Uterus (tissue), 4 donors: ENCODE data around the gene BUB1. TPM values are rescaled to one million over a fixed set of nuclear protein-coding genes. Genes with fewer than 3 reads are reported as not detected.
"Not testable (repeated sequence)": the region's sequence is repeated elsewhere in the genome, so short reads cannot be mapped to it uniquely, and the experiment has no call there.

ENCODE experiments used
- DNase-seq, 2 donors: peaks; one replicate each; pipeline ENCODE4 v3.0.0-alpha.2; 2019 to 2020
- H3K27ac ChIP-seq, 2 donors: fragments of 200-600 bp; sonication (generic); 1 replicate in 1 of 2; 2 replicates in 1 of 2; pipeline ENCODE4 v1.5.1; 2016 to 2018
- H3K27me3 ChIP-seq, 2 donors: fragments of 200-600 bp; sonication (generic); one replicate each; pipeline ENCODE4 v1.5.1; 2018 to 2019; ENCODE audit warnings: control low read depth in 1 of 2
- H3K36me3 ChIP-seq, 2 donors: fragments of 200-600 bp; sonication (generic); one replicate each; pipeline ENCODE4 v1.5.1; 2019; ENCODE audit warnings: control low read depth in 1 of 2
- H3K4me1 ChIP-seq, 2 donors: fragments of 200-600 bp; sonication (generic); one replicate each; pipeline ENCODE4 v1.5.1; 2018 to 2019; ENCODE audit warnings: control low read depth in 1 of 2
- H3K4me3 ChIP-seq, 2 donors: fragments of 200-600 bp; sonication (generic); 1 replicate in 1 of 2; 2 replicates in 1 of 2; pipeline ENCODE4 v1.5.1; 2018 to 2019; ENCODE audit warnings: mild to moderate bottlenecking in 1 of 2
- H3K9me3 ChIP-seq, 2 donors: fragments of 200-600 bp; sonication (generic); one replicate each; pipeline ENCODE4 v1.5.1; 2019; ENCODE audit warnings: control low read depth in 1 of 2
- POLR2A ChIP-seq, 2 donors: fragments of 450-650 bp; IDR thresholded peaks; one replicate each; pipeline ENCODE4 v1.6.1; 2016; ENCODE audit warnings: antibody characterized with exemption in 2 of 2, mild to moderate bottlenecking in 1 of 2, moderate library complexity in 1 of 2
- intact Hi-C: fragments of 100-400 bp; cut with DNase I; formaldehyde crosslinking; loops from one replicate; pipeline ENCODE4 v1.15.1; 2023; ENCODE audit warnings: low total_unique reads
- total RNA-seq, 4 donors: library from RNA; depleted of rRNA in 3 of 4; stranded (reverse); fragments of >200 nt in 3 of 4; gene quantifications; one replicate each; pipeline versions ENCODE4 v1.1.0 to v1.2.4, GENCODE V29; 2014 to 2023
- TF ChIP-seq, protein P1 (sequence below), 4 experiments: fragments of 200-600 bp in 2 of 4; fragments of 450-650 bp in 2 of 4; sonication (generic) in 2 of 4; IDR thresholded peaks; one replicate each; pipeline ENCODE4 v1.5.1; 2016 to 2019; ENCODE audit warnings: antibody characterized with exemption in 4 of 4, mild to moderate bottlenecking in 2 of 4, moderate library complexity in 1 of 4
- donor health status: DM: yes; HTN: yes; CAD: no.

Gene BUB1
- total RNA-seq, 4 donors from 2014 or later = 0.67 to 29.0 (median 1.2) TPM; not detected in 1

DNA sequence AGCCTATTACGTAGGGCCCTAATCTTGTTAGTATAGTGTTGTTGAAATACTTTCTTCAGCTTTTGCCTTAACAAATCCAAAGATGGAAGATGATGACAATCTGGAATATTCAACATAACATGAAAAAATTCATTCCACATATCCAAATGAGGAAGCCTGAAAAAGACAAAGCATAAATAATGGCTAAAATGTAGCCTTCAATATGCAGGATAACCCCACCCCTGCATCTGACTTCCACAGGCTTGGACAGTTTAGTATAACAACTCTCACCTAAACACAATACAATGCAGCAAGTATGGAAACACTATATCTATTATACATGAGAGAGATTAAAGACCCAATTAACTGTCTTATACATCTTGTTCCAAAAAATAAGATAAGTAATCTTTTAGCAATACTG is 39.9 kb downstream of the BUB1 start:
- H3K27me3 ChIP-seq = no peaks in the 10 kb centered on the region
- no peaks in the 10 kb centered on the region for H3K9me3 ChIP-seq
- H3K27ac ChIP-seq = no peak overlapping the region
- no peak for DNase-seq
- H3K4me3 ChIP-seq = no peak overlapping the region
- no peaks in the 10 kb centered on the region for H3K36me3 ChIP-seq
- no peaks in the 10 kb centered on the region for H3K4me1 ChIP-seq
- TF ChIP-seq, protein P1, sequence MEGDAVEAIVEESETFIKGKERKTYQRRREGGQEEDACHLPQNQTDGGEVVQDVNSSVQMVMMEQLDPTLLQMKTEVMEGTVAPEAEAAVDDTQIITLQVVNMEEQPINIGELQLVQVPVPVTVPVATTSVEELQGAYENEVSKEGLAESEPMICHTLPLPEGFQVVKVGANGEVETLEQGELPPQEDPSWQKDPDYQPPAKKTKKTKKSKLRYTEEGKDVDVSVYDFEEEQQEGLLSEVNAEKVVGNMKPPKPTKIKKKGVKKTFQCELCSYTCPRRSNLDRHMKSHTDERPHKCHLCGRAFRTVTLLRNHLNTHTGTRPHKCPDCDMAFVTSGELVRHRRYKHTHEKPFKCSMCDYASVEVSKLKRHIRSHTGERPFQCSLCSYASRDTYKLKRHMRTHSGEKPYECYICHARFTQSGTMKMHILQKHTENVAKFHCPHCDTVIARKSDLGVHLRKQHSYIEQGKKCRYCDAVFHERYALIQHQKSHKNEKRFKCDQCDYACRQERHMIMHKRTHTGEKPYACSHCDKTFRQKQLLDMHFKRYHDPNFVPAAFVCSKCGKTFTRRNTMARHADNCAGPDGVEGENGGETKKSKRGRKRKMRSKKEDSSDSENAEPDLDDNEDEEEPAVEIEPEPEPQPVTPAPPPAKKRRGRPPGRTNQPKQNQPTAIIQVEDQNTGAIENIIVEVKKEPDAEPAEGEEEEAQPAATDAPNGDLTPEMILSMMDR (IDR thresholded peaks at IDR 0.05) = no peak
- TF ChIP-seq POLR2A (IDR thresholded peaks at IDR 0.05) = no peak
- intact Hi-C loops = no loop called here

DNA sequence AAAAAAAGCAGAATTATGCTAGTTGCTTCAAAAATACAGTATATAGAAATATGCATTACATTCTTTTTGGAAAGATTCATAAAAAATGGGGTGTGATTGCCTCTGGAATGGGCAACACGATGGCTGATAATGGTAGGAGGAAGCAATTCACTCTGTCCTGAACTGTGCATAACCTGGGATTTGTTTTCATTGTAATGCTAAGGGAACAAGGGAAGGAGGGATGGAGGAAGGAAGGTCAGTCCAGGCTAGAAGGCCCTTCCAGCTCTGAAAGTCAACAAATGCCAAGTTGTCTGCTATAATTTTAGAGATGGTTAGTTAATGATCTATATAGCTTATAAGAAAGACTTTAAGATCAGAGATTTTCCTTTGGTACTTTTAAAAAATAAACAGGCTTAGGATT is 40.8 kb downstream of the BUB1 start:
- Histone ChIP-seq H3K4me3 (no peak overlapping the region), H3K27ac (no peak overlapping the region), H3K36me3 (no peaks in the 10 kb centered on the region), H3K4me1 (no peaks in the 10 kb centered on the region), H3K27me3 (no peaks in the 10 kb centered on the region), H3K9me3 (no peaks in the 10 kb centered on the region)
- intact Hi-C loops = no loop called here
- TF ChIP-seq, protein P1 (IDR thresholded peaks at IDR 0.05) = no peak
- no peak for TF ChIP-seq POLR2A (IDR thresholded peaks at IDR 0.05)
- DNase-seq = no peak

DNA sequence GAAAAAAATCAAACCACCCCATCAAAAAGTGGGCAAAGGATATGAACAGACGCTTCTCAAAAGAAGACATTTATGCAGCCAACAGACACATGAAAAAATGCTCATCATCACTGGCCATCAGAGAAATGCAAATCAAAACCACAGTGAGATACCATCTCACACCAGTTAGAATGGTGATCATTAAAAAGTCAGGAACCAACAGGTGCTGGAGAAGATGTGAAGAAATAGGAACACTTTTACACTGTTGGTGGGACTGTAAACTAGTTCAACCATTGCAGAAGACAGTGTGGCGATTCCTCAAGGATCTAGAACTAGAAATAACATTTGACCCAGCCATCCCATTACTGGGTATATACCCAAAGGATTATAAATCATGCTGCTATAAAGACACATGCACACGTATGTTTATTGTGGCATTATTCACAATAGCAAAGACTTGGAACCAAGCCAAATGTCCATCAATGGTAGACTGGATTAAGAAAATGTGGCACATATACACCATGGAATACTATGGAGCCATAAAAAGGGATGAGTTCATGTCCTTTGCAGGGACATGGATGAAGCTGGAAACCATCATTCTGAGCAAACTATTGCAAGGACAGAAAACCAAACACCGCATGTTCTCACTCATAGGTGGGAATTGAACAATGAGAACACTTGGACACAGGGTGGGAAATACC is 41.8 kb downstream of the BUB1 start:
- intact Hi-C loops, H3K27me3 ChIP-seq, H3K36me3 ChIP-seq, H3K9me3 ChIP-seq, DNase-seq, H3K4me1 ChIP-seq, H3K4me3 ChIP-seq, H3K27ac ChIP-seq: not testable (repeated sequence)

DNA sequence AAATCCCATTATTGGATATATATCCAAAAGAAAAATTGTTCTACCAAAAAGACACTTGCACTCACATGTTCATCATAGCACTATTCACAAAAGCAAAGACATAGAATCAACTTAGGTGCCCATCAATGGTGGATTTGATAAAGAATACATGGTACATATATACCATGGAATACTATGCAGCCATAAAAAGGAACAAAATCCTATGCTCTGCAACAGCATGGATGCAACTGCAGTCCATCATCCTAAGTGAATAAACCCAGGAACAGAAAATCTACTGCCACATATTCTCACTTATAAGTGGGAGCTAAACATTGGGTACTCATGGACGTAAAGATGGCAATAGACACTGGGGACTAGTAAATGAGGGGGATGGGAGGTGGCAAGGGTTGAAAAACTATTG is 50.5 kb downstream of the BUB1 start:
- H3K4me3 ChIP-seq, DNase-seq, intact Hi-C loops, H3K36me3 ChIP-seq, H3K4me1 ChIP-seq, H3K27me3 ChIP-seq, H3K9me3 ChIP-seq, H3K27ac ChIP-seq: not testable (repeated sequence)

DNA sequence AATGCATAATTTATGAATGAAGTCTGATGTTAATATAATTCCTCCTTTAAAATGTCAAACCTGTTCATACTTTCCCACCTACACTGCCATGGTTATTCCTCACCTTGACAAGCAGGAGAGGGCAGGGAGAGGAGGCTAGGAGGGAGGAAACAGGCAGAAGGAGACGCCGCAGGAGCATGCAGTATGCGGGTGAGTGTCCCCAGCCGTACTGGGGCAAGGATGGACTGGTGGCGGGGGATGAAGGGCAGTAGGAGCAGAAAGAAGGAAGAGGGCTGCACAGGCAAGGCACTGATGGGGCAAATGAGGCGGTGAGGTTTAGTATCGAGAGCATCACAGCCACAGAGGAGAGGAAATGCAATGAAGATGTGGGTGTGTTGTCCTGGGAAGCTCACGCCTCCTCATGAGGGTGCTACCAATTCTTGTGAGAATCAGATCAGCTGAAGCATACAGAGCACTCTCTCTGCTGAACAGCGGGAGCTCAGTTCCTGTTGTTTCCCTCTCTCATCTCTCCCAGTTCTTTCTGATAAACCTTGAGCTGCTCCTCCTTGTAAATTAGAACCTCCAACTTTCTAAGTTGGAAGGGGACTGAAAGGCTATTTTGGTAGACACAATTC is 58.4 kb downstream of the BUB1 start:
- H3K36me3 ChIP-seq, H3K4me1 ChIP-seq, H3K27ac ChIP-seq, H3K9me3 ChIP-seq, H3K27me3 ChIP-seq, H3K4me3 ChIP-seq, DNase-seq, intact Hi-C loops: not testable (repeated sequence)

DNA sequence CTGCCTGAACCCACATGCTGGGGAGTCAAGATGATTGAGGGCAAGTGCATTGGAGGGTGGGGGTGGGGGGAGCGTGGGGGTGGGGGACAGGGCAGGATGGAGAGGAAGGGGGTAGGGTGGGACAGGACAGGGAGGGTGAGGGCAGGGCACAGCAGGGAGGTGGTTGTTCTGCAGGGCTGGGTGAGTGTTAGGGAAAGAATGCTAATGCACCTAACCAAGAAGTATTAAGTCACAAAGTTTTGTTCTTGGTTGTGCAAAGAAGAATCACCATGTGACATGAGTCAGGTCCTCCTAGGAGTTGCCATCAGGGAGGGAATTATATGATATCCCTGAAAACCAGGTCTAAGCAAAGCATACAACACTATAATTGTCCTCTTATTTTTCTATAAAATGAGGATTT is 63.9 kb downstream of the BUB1 start:
- intact Hi-C loops, H3K4me1 ChIP-seq, H3K27ac ChIP-seq, H3K27me3 ChIP-seq, H3K4me3 ChIP-seq, H3K36me3 ChIP-seq, DNase-seq, H3K9me3 ChIP-seq: not testable (repeated sequence)

DNA sequence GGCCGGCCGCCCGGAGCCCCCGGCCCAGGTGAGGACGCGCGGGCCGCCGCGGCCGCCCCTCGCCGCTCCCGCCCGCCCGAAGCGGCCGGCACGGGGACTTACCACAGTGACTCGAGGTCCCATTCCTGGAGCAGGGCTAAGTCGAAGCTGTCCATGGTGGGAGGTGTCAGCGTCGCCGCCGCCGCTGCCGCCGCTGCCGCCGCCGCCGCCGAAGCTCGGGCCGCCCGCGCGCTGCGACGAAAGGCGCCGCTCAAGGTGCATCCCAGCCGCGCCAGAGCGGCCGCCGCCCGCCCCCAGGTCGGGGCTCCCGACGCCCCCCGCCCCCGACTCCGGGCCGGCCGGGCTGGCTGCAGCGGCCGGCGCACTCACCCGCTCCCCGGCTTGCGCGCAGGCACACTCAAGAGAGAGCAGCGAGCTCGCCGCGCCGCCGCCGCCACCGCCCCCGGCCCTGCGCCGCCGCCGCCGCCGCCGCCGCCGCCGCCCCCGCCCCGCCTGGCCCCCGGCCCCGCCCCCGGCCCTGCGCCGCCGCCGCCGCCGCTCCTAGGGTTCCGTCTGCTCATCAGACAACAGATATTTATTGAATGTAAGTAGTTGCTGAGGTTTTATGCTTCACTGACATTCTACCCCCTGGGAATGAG is 67.1 kb downstream of the BUB1 start:
- H3K27ac ChIP-seq, intact Hi-C loops, H3K4me3 ChIP-seq, H3K36me3 ChIP-seq, H3K9me3 ChIP-seq, H3K27me3 ChIP-seq, DNase-seq, H3K4me1 ChIP-seq: not testable (repeated sequence)

DNA sequence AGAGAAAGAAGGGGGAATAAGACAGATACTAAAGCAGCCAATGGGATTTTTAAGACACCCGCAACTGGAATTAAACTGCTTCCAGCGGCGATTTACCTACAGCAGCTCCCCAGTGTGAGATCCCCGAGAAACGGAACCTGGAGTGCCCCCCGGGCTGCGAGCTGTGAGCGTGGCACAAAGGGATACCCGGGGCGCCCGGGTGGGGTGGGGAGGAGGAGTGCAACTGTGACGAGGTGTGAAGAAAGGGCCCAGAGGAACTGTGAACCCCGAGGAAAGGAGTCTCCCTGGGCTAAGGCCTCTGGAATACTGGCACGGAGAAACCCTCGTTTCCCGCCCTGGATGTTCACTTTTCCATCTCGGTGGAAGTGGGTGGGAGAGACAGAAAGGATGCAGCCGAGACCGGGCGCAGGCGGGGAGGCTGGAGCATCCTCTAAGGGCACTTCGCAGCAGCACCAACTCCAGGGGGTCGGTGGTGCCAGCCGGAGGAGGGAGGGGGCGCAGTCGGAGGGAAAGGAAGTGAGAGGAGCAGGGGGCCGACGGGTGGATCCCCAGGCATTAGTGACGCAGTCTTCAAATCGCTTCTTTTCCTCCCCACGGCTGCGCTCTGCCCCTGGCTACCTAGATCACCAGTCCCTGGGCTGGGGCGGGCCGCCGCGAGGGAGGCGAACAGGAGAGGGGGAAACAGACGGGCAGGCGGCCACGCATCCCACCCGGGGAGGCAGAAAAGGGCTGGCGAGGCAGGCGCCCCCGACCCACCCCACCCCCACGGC is 67.8 kb downstream of the BUB1 start:
- H3K4me3 ChIP-seq, DNase-seq, H3K27me3 ChIP-seq, intact Hi-C loops, H3K4me1 ChIP-seq, H3K27ac ChIP-seq, H3K9me3 ChIP-seq, H3K36me3 ChIP-seq: not testable (repeated sequence)

DNA sequence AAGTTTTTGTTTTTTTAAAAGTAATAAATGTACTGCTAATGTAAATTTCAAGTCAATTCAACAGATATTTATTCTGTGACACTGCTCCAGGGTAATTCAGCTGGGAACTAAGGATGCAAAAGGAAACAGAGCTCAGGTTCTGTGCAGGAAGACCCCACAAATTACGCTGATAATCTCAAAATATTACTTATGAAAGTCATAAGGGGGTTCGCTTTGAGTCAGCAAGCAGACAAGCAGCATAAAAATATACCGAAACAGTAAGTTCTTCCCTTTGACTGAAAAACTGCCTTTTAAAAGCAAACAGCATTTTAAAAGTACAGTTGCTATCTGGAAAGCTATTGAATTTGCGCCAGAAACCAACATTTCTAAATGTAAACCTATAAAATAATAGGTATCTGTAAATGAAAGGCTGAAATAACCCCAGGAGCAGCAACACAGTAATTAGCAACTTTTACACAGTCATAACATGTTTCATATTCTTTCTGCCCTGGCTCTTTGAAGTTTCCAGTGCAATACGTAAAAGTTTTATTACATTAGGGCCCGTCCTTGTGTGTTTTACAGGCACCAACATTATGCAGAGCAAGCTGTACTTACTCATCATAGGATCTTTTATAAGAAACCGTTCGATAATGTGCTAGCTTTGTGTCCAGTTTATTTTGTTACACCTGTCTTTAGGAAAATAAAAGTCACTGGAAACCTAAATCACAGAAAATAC is 68.9 kb downstream of the BUB1 start:
- H3K9me3 ChIP-seq, intact Hi-C loops, H3K4me3 ChIP-seq: not testable (repeated sequence)

DNA sequence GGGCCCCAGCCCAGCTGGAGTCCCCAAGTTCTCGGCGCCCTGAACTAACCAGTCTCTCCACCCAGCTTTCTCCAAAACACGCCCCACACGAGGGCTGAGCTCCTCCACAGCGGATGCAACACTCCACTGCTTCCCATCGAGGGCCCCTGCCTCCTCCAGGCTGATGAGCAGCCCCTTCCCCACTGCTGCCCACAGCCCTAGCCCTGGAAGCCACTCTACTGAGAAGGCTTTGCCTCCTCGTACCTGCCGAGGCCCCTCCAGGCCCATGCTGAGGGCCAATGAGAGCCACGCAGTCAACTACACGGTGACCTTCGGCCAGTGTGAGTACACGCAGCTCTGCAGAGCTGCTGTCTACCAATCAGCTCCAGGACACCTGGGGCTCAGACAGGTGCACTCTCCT is 72.8 kb downstream of the BUB1 start:
- intact Hi-C loops, H3K27me3 ChIP-seq, H3K27ac ChIP-seq, DNase-seq, H3K4me1 ChIP-seq, H3K4me3 ChIP-seq, H3K36me3 ChIP-seq, H3K9me3 ChIP-seq: not testable (repeated sequence)

More for the DNA sequence above, 68.9 kb downstream of the BUB1 start:
- not testable (repeated sequence) for H3K27ac ChIP-seq, H3K4me1 ChIP-seq, H3K27me3 ChIP-seq, DNase-seq, H3K36me3 ChIP-seq
